ENCODE data around the gene LHFPL2.

LHFPL2 gene

DNA sequence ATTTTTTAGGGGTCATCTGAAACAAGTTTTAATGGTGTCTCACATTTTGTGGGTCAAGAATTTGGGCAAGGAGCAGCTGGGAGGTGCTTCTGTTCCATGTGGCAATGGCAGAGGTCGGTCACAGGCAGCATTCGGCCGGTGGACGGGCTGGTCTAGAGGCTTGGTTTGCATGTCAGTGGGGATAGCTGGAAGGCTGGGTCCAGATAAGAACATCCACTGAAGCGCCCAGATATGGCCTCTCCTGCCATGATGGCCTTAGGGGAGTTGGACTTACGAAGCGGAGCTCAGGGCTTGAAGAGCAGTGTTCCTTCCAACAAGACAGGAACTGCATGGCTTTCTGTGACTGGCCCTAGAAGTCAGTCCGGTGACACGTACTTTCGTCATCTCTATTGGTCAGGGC is 30.3 kb downstream of the LHFPL2 start:
- no peak overlapping the region for H3K27ac ChIP-seq (replicated peaks)
- H3K4me3 ChIP-seq (replicated peaks; ENCODE audit: insufficient read depth, low read length): no peak overlapping the region
- no peaks in the 10 kb centered on the region for H3K27me3 ChIP-seq (ENCODE audit: insufficient read depth, poor library complexity, severe bottlenecking)
- TF ChIP-seq POLR2AphosphoS5 (IDR thresholded peaks at IDR 0.05; ENCODE audit: low read depth) (no peak), GABPA (IDR thresholded peaks at IDR 0.05; ENCODE audit: low read depth) (no peak), SPI1 (IDR thresholded peaks at IDR 0.05; ENCODE audit: borderline replicate concordance, low read depth) (no peak)
- TF ChIP-seq, protein P1, sequence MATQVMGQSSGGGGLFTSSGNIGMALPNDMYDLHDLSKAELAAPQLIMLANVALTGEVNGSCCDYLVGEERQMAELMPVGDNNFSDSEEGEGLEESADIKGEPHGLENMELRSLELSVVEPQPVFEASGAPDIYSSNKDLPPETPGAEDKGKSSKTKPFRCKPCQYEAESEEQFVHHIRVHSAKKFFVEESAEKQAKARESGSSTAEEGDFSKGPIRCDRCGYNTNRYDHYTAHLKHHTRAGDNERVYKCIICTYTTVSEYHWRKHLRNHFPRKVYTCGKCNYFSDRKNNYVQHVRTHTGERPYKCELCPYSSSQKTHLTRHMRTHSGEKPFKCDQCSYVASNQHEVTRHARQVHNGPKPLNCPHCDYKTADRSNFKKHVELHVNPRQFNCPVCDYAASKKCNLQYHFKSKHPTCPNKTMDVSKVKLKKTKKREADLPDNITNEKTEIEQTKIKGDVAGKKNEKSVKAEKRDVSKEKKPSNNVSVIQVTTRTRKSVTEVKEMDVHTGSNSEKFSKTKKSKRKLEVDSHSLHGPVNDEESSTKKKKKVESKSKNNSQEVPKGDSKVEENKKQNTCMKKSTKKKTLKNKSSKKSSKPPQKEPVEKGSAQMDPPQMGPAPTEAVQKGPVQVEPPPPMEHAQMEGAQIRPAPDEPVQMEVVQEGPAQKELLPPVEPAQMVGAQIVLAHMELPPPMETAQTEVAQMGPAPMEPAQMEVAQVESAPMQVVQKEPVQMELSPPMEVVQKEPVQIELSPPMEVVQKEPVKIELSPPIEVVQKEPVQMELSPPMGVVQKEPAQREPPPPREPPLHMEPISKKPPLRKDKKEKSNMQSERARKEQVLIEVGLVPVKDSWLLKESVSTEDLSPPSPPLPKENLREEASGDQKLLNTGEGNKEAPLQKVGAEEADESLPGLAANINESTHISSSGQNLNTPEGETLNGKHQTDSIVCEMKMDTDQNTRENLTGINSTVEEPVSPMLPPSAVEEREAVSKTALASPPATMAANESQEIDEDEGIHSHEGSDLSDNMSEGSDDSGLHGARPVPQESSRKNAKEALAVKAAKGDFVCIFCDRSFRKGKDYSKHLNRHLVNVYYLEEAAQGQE (IDR thresholded peaks at IDR 0.05; ENCODE audit: insufficient replicate concordance, low read depth): no peak
- TF ChIP-seq, protein P2, sequence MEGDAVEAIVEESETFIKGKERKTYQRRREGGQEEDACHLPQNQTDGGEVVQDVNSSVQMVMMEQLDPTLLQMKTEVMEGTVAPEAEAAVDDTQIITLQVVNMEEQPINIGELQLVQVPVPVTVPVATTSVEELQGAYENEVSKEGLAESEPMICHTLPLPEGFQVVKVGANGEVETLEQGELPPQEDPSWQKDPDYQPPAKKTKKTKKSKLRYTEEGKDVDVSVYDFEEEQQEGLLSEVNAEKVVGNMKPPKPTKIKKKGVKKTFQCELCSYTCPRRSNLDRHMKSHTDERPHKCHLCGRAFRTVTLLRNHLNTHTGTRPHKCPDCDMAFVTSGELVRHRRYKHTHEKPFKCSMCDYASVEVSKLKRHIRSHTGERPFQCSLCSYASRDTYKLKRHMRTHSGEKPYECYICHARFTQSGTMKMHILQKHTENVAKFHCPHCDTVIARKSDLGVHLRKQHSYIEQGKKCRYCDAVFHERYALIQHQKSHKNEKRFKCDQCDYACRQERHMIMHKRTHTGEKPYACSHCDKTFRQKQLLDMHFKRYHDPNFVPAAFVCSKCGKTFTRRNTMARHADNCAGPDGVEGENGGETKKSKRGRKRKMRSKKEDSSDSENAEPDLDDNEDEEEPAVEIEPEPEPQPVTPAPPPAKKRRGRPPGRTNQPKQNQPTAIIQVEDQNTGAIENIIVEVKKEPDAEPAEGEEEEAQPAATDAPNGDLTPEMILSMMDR (IDR thresholded peaks at IDR 0.05; ENCODE audit: insufficient read depth, low read length): no peak
- DNase-seq (ENCODE audit: low read depth in 1 of 2, low spot score in 1 of 2): no peak

DNA sequence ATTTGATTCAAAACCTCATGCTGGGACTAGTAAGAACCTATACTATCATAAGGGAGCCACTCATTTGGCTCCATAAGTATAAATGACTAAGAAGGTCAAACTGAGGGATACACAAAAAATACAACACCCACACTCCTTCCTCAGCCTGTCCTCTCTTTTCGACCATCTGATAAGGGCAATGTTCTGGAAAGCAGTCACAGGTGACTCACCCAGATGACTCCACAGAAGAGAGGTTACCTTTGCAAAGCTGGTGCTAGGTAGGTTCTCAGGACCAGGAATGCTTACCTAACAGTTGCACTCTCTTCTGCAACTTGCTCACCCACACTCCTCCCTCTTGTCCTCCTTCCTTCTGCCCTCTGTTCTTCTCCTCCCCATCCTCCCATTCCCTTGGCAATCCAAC is 32.9 kb downstream of the LHFPL2 start:
- Histone ChIP-seq H3K4me3 (replicated peaks; ENCODE audit: insufficient read depth, low read length) (no peak overlapping the region), H3K27me3 (ENCODE audit: insufficient read depth, poor library complexity, severe bottlenecking) (no peaks in the 10 kb centered on the region), H3K27ac (replicated peaks) (no peak overlapping the region)
- DNase-seq (ENCODE audit: low read depth in 1 of 2, low spot score in 1 of 2): no peak
- TF ChIP-seq, protein P2 (IDR thresholded peaks at IDR 0.05; ENCODE audit: insufficient read depth, low read length): no peak
- no peak for TF ChIP-seq POLR2AphosphoS5 (IDR thresholded peaks at IDR 0.05; ENCODE audit: low read depth)

DNA sequence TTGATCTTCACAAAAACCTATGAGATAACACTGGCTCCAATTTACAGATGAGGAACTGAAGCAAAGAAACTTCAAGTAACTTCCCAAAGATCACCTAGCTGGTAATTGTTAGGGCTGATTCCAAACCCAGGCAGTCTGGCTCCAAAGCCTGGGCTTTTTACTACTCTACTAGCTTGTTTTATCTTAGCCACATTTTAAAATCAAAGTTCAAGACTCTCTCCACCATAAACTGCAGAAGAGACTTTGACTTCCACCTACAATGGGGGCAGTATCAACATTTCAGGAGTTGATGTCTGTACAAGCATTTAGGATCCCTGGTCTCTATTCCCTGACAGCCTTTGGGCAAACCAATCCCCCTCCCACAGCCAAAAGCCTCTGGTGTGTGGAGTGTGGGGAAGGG is 33.8 kb downstream of the LHFPL2 start:
- TF ChIP-seq, protein P1 (IDR thresholded peaks at IDR 0.05; ENCODE audit: insufficient replicate concordance, low read depth): no peak
- TF ChIP-seq GABPA (IDR thresholded peaks at IDR 0.05; ENCODE audit: low read depth) (no peak), POLR2AphosphoS5 (IDR thresholded peaks at IDR 0.05; ENCODE audit: low read depth) (no peak), SPI1 (IDR thresholded peaks at IDR 0.05; ENCODE audit: borderline replicate concordance, low read depth) (no peak)
- TF ChIP-seq, protein P2 (IDR thresholded peaks at IDR 0.05; ENCODE audit: insufficient read depth, low read length): no peak
- DNase-seq (ENCODE audit: low read depth in 1 of 2, low spot score in 1 of 2): no peak
- Histone ChIP-seq H3K27ac (replicated peaks) (no peak overlapping the region), H3K4me3 (replicated peaks; ENCODE audit: insufficient read depth, low read length) (no peak overlapping the region), H3K27me3 (ENCODE audit: insufficient read depth, poor library complexity, severe bottlenecking) (no peaks in the 10 kb centered on the region)

DNA sequence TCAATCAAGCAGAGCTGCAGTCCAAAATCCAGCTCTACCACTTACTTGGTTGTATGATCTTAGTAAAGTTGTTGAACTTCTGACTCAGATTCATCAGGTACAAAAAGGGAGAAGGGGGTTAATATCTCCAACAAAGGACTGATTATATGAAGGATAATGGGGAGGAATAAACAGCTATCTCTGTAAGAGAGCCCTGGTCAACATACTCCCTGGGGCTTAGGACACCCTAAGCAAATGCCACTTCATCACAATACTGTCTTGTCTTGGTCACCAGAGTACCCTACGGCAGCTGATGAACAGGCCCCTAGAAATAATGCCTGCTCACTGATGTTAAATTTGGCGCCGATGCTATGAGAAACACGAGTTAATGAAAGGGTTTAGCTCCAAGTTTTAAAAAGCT is 34.8 kb downstream of the LHFPL2 start:
- TF ChIP-seq POLR2AphosphoS5 (IDR thresholded peaks at IDR 0.05; ENCODE audit: low read depth) (no peak), GABPA (IDR thresholded peaks at IDR 0.05; ENCODE audit: low read depth) (no peak), SPI1 (IDR thresholded peaks at IDR 0.05; ENCODE audit: borderline replicate concordance, low read depth) (no peak)
- TF ChIP-seq, protein P1 (IDR thresholded peaks at IDR 0.05; ENCODE audit: insufficient replicate concordance, low read depth): no peak
- TF ChIP-seq, protein P2 (IDR thresholded peaks at IDR 0.05; ENCODE audit: insufficient read depth, low read length): no peak
- Histone ChIP-seq H3K4me3 (replicated peaks; ENCODE audit: insufficient read depth, low read length) (no peak overlapping the region), H3K27me3 (ENCODE audit: insufficient read depth, poor library complexity, severe bottlenecking) (no peaks in the 10 kb centered on the region), H3K27ac (replicated peaks) (no peak overlapping the region)
- DNase-seq (ENCODE audit: low read depth in 1 of 2, low spot score in 1 of 2): no peak
